Superior temporal gyrus (tissue), 1 donor: ENCODE measurements around the gene PPAN.
A peak's percentile ranks its signal among the peaks of the same experiment; 100 is the strongest.

ENCODE experiments used
- DNase-seq: peaks from one replicate; pipeline ENCODE4 v3.0.0-alpha.2; 2016; ENCODE audit errors: extremely low spot score

Gene PPAN

GRCh38 chr19:10092648-10093294 lies 13.4 kb upstream of the PPAN start:
- DNase-seq: no peak

GRCh38 chr19:10093295-10094186 lies 12.6 kb upstream of the PPAN start:
- DNase-seq: no peak

- DNase-seq: peak; percentile 47
Observed at GRCh38 chr19:10095622-10095947, 10.6 kb upstream of the PPAN start.

GRCh38 chr19:10095948-10096614 lies 10.1 kb upstream of the PPAN start:
- peak; percentile 86 for DNase-seq

- DNase-seq: no peak
Observed at GRCh38 chr19:10096615-10096963, 9.6 kb upstream of the PPAN start.

- DNase-seq: no peak
Observed at GRCh38 chr19:10100163-10100785, 5.9 kb upstream of the PPAN start.

- DNase-seq: no peak
Observed at GRCh38 chr19:10102787-10103236, 3.4 kb upstream of the PPAN start.

GRCh38 chr19:10104130-10104513 lies 2.0 kb upstream of the PPAN start:
- no peak for DNase-seq

- DNase-seq: no peak
Observed at GRCh38 chr19:10104665-10105508, 1.3 kb upstream of the PPAN start.

- no peak for DNase-seq
Observed at GRCh38 chr19:10105509-10106099, 558 bp upstream of the PPAN start.

GRCh38 chr19:10107254-10107653 lies 1.1 kb downstream of the PPAN start:
- no peak for DNase-seq

- no peak for DNase-seq
Observed at GRCh38 chr19:10107817-10108367, 1.7 kb downstream of the PPAN start.

- no peak for DNase-seq
Observed at GRCh38 chr19:10109528-10109927, 3.4 kb downstream of the PPAN start.

- DNase-seq: no peak
Observed at GRCh38 chr19:10110076-10110971, 4.2 kb downstream of the PPAN start.

- no peak for DNase-seq
Observed at GRCh38 chr19:10110972-10111317, 4.8 kb downstream of the PPAN start.

GRCh38 chr19:10111405-10111811 lies 5.2 kb downstream of the PPAN start, which contains the start of gene P2RY11:
P2RY11 (plus strand) TSS chr19:10111693; CDS start chr19:10111722, 29 bp downstream.
- no peak for DNase-seq

- DNase-seq: no peak
Observed at GRCh38 chr19:10112037-10112761, 6.0 kb downstream of the PPAN start.

GRCh38 chr19:10112895-10113591 lies 6.9 kb downstream of the PPAN start:
- no peak for DNase-seq
